Prostate gland (tissue), 2 donors: Measurements from ENCODE around the gene PRKAR1B. TPM values are rescaled to one million over a fixed set of nuclear protein-coding genes. Genes with fewer than 3 reads are reported as not detected.

ENCODE experiments used
- DNase-seq: peaks from one replicate; pipeline ENCODE4 v3.0.0-alpha.2; 2019; ENCODE audit warnings: low spot score
- H3K27ac ChIP-seq, 2 donors: fragments of 200-600 bp; sonication (generic); 2 replicates each; pipeline ENCODE4 v1.5.1; 2017 to 2019
- H3K27me3 ChIP-seq: fragments of 200-600 bp; sonication (generic); replicated peaks from 2 replicates; pipeline ENCODE4 v1.5.1; 2019; ENCODE audit not compliant: insufficient read depth
- H3K36me3 ChIP-seq, 2 donors: fragments of 200-600 bp; sonication (generic); 1 replicate in 1 of 2; 2 replicates in 1 of 2; pipeline versions ENCODE4 v1.5.1 to v1.8.1; 2017 to 2019
- H3K4me1 ChIP-seq: fragments of 200-600 bp; sonication (generic); replicated peaks from 2 replicates; pipeline ENCODE4 v1.5.1; 2019
- H3K4me3 ChIP-seq, 2 donors: fragments of 200-600 bp; sonication (generic); 2 replicates each; pipeline ENCODE4 v1.5.1; 2017 to 2019
- H3K9me3 ChIP-seq: fragments of 200-600 bp; sonication (generic); 2 replicates; pipeline ENCODE4 v1.5.1; 2017
- CTCF ChIP-seq, 4 experiments: fragments of 200-600 bp in 2 of 4; fragments of 450-650 bp in 2 of 4; sonication (generic) in 2 of 4; IDR thresholded peaks; 1 replicate in 3 of 4; 2 replicates in 1 of 4; pipeline ENCODE4 v1.5.1; 2016 to 2019; ENCODE audit warnings: antibody characterized with exemption in 4 of 4, mild to moderate bottlenecking in 2 of 4, moderate library complexity in 2 of 4
- POLR2A ChIP-seq: fragments of 450-650 bp; IDR thresholded peaks from one replicate; pipeline ENCODE4 v1.6.1; 2016; ENCODE audit warnings: antibody characterized with exemption, mild to moderate bottlenecking
- POLR2AphosphoS5 ChIP-seq: sonication (generic); formaldehyde crosslinking; IDR thresholded peaks from one replicate; pipeline ENCODE4 v1.6.1; 2017; ENCODE audit warnings: antibody characterized with exemption
- WGBS: methylation state at CpG from one replicate; pipeline ENCODE4 v1.1.5; 2018; 5-methylcytosine and 5-hydroxymethylcytosine counted together
- intact Hi-C: fragments of 100-400 bp; cut with DNase I; formaldehyde crosslinking; loops from one replicate; pipeline ENCODE4 v1.14.2; 2022
- total RNA-seq, 2 donors: library from RNA; depleted of rRNA; stranded (reverse); fragments of >200 nt; gene quantifications; one replicate each; pipeline ENCODE4 v1.1.0, GENCODE V29; 2016

PRKAR1B gene
- total RNA-seq, 2 donors from 2014 or later, result 20.2 to 44.8 TPM

- no peak for DNase-seq
- Histone ChIP-seq H3K27me3 (no peaks in the 10 kb centered on the region), H3K27ac (no peak overlapping the region), H3K9me3 (no peaks in the 10 kb centered on the region), H3K36me3 (no peaks in the 10 kb centered on the region), H3K4me1 (no peaks in the 10 kb centered on the region), H3K4me3 (no peak overlapping the region)
- WGBS, result 73% methylated on average over 12 of the region's 12 CpGs
- intact Hi-C loops, result no loop called here
- TF ChIP-seq CTCF (IDR thresholded peaks at IDR 0.05) (no peak), POLR2AphosphoS5 (no peak)
Observed at GRCh38 chr7:587767-588166, 139.3 kb downstream of the PRKAR1B start.

GRCh38 chr7:586494-586893, 140.6 kb downstream of the PRKAR1B start:
- H3K4me3 ChIP-seq, result no peak overlapping the region
- no peaks in the 10 kb centered on the region for H3K4me1 ChIP-seq
- WGBS, result 96% methylated on average over 4 of the region's 4 CpGs
- TF ChIP-seq CTCF (IDR thresholded peaks at IDR 0.05) (no peak), POLR2A (no peak), POLR2AphosphoS5 (no peak)
- no peaks in the 10 kb centered on the region for H3K9me3 ChIP-seq
- no peak for DNase-seq
- intact Hi-C loops, result no loop called here
- H3K27ac ChIP-seq, result no peak overlapping the region
- no peaks in the 10 kb centered on the region for H3K36me3 ChIP-seq
- no peaks in the 10 kb centered on the region for H3K27me3 ChIP-seq

- no peak for DNase-seq
- no peaks in the 10 kb centered on the region for H3K27me3 ChIP-seq
- H3K4me1 ChIP-seq, result no peaks in the 10 kb centered on the region
- intact Hi-C loops, result no loop called here
- no peaks in the 10 kb centered on the region for H3K36me3 ChIP-seq
- no peak overlapping the region for H3K4me3 ChIP-seq
- H3K27ac ChIP-seq, result no peak overlapping the region
- H3K9me3 ChIP-seq, result no peaks in the 10 kb centered on the region
- 90% methylated on average over 6 of the region's 6 CpGs for WGBS
- no peak for TF ChIP-seq POLR2A
- TF ChIP-seq CTCF (IDR thresholded peaks at IDR 0.05), result no peak
- no peak for TF ChIP-seq POLR2AphosphoS5
Observed at GRCh38 chr7:585873-586272, 141.2 kb downstream of the PRKAR1B start.

- no peaks in the 10 kb centered on the region for H3K36me3 ChIP-seq
- no peak for DNase-seq
- no peak overlapping the region for H3K27ac ChIP-seq
- no peak overlapping the region for H3K4me3 ChIP-seq
- intact Hi-C loops, result no loop called here
- 95% methylated on average over 18 of the region's 18 CpGs for WGBS
- no peaks in the 10 kb centered on the region for H3K9me3 ChIP-seq
- H3K27me3 ChIP-seq, result no peaks in the 10 kb centered on the region
- H3K4me1 ChIP-seq, result no peaks in the 10 kb centered on the region
- TF ChIP-seq POLR2A, result no peak
- no peak for TF ChIP-seq CTCF (IDR thresholded peaks at IDR 0.05)
- TF ChIP-seq POLR2AphosphoS5, result no peak
Observed at GRCh38 chr7:585229-585711, 141.8 kb downstream of the PRKAR1B start.

- Histone ChIP-seq H3K36me3 (no peaks in the 10 kb centered on the region), H3K27me3 (no peaks in the 10 kb centered on the region), H3K4me3 (no peak overlapping the region), H3K27ac (no peak overlapping the region), H3K9me3 (no peaks in the 10 kb centered on the region), H3K4me1 (no peaks in the 10 kb centered on the region)
- TF ChIP-seq POLR2AphosphoS5 (no peak), CTCF (IDR thresholded peaks at IDR 0.05) (no peak), POLR2A (no peak)
- intact Hi-C loops, result no loop called here
- no peak for DNase-seq
- WGBS, result 93% methylated on average over 12 of the region's 12 CpGs
Observed at GRCh38 chr7:584820-585219, 142.3 kb downstream of the PRKAR1B start.
